IPS-15b (cell line): Measurements from ENCODE around the gene PDE4A.
A peak's percentile ranks its signal among the peaks of the same experiment; 100 is the strongest.

Source experiments
- H3K27me3 ChIP-seq: one replicate; pipeline ENCODE4 v1.6.1; 2013; ENCODE audit warnings: low read length; ENCODE audit not compliant: control insufficient read depth, insufficient read depth
- H3K36me3 ChIP-seq: one replicate; pipeline ENCODE4 v1.6.1; 2013; ENCODE audit warnings: low read length; ENCODE audit not compliant: control insufficient read depth, insufficient read depth
- H3K4me1 ChIP-seq: one replicate; pipeline ENCODE4 v1.6.1; 2013; ENCODE audit warnings: mild to moderate bottlenecking, low read length; ENCODE audit not compliant: control insufficient read depth, insufficient read depth
- H3K4me3 ChIP-seq: one replicate; pipeline ENCODE4 v1.5.1; 2013; ENCODE audit warnings: low read depth, low read length
- H3K9ac ChIP-seq: one replicate; pipeline ENCODE4 v1.6.1; 2013; ENCODE audit warnings: low read depth, mild to moderate bottlenecking, low read length
- H3K9me3 ChIP-seq: one replicate; pipeline ENCODE4 v1.6.1; 2013; ENCODE audit warnings: mild to moderate bottlenecking, low read length; ENCODE audit not compliant: control insufficient read depth, insufficient read depth

The PDE4A gene

GRCh38 chr19:10431254-10431942, 11.1 kb downstream of the PDE4A start:
- H3K4me1 ChIP-seq = peaks cover 5% of the 10 kb centered on the region
- no peaks in the 10 kb centered on the region for H3K9me3 ChIP-seq
- H3K9ac ChIP-seq = no peak overlapping the region
- H3K36me3 ChIP-seq = no peaks in the 10 kb centered on the region
- peaks cover 58% of the 10 kb centered on the region for H3K27me3 ChIP-seq
- peak overlapping the region; percentile 49 for H3K4me3 ChIP-seq

GRCh38 chr19:10431943-10432735, 11.8 kb downstream of the PDE4A start:
- no peaks in the 10 kb centered on the region for H3K36me3 ChIP-seq
- peaks cover 52% of the 10 kb centered on the region for H3K27me3 ChIP-seq
- H3K9ac ChIP-seq = no peak overlapping the region
- peak overlapping the region; percentile 39 for H3K4me3 ChIP-seq
- H3K9me3 ChIP-seq = no peaks in the 10 kb centered on the region
- H3K4me1 ChIP-seq = peaks cover 5% of the 10 kb centered on the region

- no peaks in the 10 kb centered on the region for H3K36me3 ChIP-seq
- H3K9me3 ChIP-seq = no peaks in the 10 kb centered on the region
- H3K4me3 ChIP-seq = peak overlapping the region; percentile 22
- no peak overlapping the region for H3K9ac ChIP-seq
- H3K4me1 ChIP-seq = peaks cover 5% of the 10 kb centered on the region
- peaks cover 46% of the 10 kb centered on the region for H3K27me3 ChIP-seq
These were observed 12.4 kb downstream of the PDE4A start for GRCh38 chr19:10432736-10433130.

DNA sequence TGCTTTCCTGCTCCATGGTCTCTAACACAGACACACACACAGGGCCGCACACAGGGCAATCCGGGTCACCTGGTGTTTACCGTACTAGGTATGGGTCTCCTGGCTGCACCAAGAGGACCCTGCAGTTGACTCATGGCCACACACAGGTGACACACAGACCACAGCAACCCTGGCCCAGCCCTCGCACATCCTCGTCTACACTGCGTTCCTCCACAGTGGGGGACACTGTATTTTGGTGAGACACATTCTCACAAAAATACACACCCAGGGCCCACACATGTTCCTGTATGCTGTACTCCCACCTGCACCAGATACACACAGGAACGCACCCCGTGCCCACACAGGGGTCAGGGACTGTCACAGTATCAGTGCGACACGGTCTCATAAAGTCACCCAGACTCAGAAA, 12.8 kb downstream of the PDE4A start:
- Histone ChIP-seq H3K4me3 (no peak overlapping the region), H3K9me3 (no peaks in the 10 kb centered on the region), H3K4me1 (peaks cover 5% of the 10 kb centered on the region), H3K9ac (no peak overlapping the region), H3K36me3 (no peaks in the 10 kb centered on the region), H3K27me3 (peaks cover 43% of the 10 kb centered on the region)

DNA sequence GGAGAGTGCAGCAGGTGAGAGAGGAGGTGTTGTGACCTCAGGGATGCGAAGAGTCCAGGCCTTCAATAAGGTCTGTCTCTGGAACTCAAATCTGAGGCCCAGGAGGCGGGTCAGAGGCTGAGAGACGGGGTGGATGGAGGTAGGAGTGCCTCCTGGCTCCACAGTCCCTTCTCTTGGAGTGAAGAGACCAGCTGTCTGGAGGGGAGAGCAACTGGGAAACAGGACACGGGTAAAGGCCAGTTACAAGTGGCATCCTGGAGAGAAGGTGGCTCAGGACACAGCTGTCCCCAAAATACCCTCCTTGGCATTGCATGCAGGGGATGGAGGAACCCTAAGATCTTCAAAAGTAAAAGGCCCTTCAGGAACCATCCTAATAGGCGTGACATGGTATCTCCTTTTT, 19.2 kb downstream of the PDE4A start:
- Histone ChIP-seq H3K9me3 (no peaks in the 10 kb centered on the region), H3K4me3 (no peak overlapping the region), H3K27me3 (no peaks in the 10 kb centered on the region), H3K4me1 (no peaks in the 10 kb centered on the region), H3K9ac (no peak overlapping the region), H3K36me3 (no peaks in the 10 kb centered on the region)

DNA sequence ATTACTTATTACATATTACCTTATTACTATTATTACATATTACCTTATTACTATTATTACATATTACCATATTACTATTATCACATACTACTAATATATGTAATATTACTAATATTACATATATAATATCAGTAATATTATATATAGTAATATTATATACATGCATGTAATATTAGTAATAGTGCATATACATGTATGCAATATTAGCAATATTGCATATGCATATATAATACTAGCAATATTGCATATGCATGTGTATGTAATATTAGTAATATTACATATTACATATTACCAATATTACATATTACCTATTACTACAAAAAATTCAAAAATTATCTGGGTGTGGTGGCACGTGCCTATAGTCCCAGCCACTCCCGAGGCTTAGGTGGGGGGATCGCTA, 22.4 kb downstream of the PDE4A start:
- Histone ChIP-seq H3K9ac (no peak overlapping the region), H3K27me3 (no peaks in the 10 kb centered on the region), H3K9me3 (no peaks in the 10 kb centered on the region), H3K4me3 (no peak overlapping the region), H3K4me1 (no peaks in the 10 kb centered on the region), H3K36me3 (no peaks in the 10 kb centered on the region)

GRCh38 chr19:10449037-10449436, 28.7 kb downstream of the PDE4A start:
- Histone ChIP-seq H3K4me3 (no peak overlapping the region), H3K36me3 (no peaks in the 10 kb centered on the region), H3K9ac (no peak overlapping the region), H3K9me3 (no peaks in the 10 kb centered on the region), H3K27me3 (no peaks in the 10 kb centered on the region), H3K4me1 (peaks cover under 1% of the 10 kb centered on the region)

- Histone ChIP-seq H3K4me1 (peaks cover 2% of the 10 kb centered on the region), H3K9ac (no peak overlapping the region), H3K9me3 (no peaks in the 10 kb centered on the region), H3K27me3 (no peaks in the 10 kb centered on the region), H3K36me3 (no peaks in the 10 kb centered on the region), H3K4me3 (no peak overlapping the region)
These were observed 30.0 kb downstream of the PDE4A start for GRCh38 chr19:10450191-10450852.

- no peaks in the 10 kb centered on the region for H3K27me3 ChIP-seq
These were observed 30.7 kb downstream of the PDE4A start for GRCh38 chr19:10450853-10451609.

GRCh38 chr19:10452726-10453618, 32.6 kb downstream of the PDE4A start:
- H3K27me3 ChIP-seq = no peaks in the 10 kb centered on the region
- H3K4me1 ChIP-seq = peaks cover 2% of the 10 kb centered on the region
- H3K4me3 ChIP-seq = no peak overlapping the region
- H3K9me3 ChIP-seq = no peaks in the 10 kb centered on the region
- no peak overlapping the region for H3K9ac ChIP-seq
- no peaks in the 10 kb centered on the region for H3K36me3 ChIP-seq

More at GRCh38 chr19:10450853-10451609, 30.7 kb downstream of the PDE4A start:
- no peaks in the 10 kb centered on the region for H3K9me3 ChIP-seq
- H3K9ac ChIP-seq = no peak overlapping the region
- H3K4me1 ChIP-seq = peaks cover 2% of the 10 kb centered on the region
- no peaks in the 10 kb centered on the region for H3K36me3 ChIP-seq
- no peak overlapping the region for H3K4me3 ChIP-seq
